Osteoblast (primary cell): Measurements from ENCODE around the gene PACS1. TPM values are rescaled to one million over a fixed set of nuclear protein-coding genes. Genes with fewer than 3 reads are reported as not detected.
A peak's percentile ranks its signal among the peaks of the same experiment; 100 is the strongest.

Source experiments
- DNase-seq: peaks from one replicate; pipeline ENCODE4 v3.0.0; 2011; ENCODE audit warnings: low spot score, mixed read lengths; ENCODE audit not compliant: insufficient read length; ENCODE audit errors: missing footprints
- H2AFZ ChIP-seq: 2 replicates; pipeline ENCODE4 v1.6.0; 2011; ENCODE audit warnings: mild to moderate bottlenecking, low read length
- H3K27ac ChIP-seq: 2 replicates; pipeline ENCODE4 v1.5.1; 2011; ENCODE audit warnings: mild to moderate bottlenecking, low read depth, low read length, moderate library complexity
- H3K27me3 ChIP-seq: 2 replicates; pipeline ENCODE4 v1.6.0; 2012; ENCODE audit warnings: mild to moderate bottlenecking, control low read depth, inconsistent platforms, low read length, moderate library complexity; ENCODE audit not compliant: insufficient read depth
- H3K36me3 ChIP-seq: 2 replicates; pipeline ENCODE4 v1.5.1; 2011; ENCODE audit warnings: mild to moderate bottlenecking, low read length, control low read depth, moderate library complexity; ENCODE audit not compliant: insufficient read depth
- H3K4me1 ChIP-seq: 2 replicates; pipeline ENCODE4 v1.5.1; 2011; ENCODE audit warnings: mild to moderate bottlenecking, low read length, control low read depth, moderate library complexity; ENCODE audit not compliant: insufficient read depth
- H3K4me2 ChIP-seq: 2 replicates; pipeline ENCODE4 v1.6.0; 2011; ENCODE audit warnings: mild to moderate bottlenecking, low read length; ENCODE audit not compliant: insufficient read depth
- H3K4me3 ChIP-seq: fragments of 200-600 bp; sonication (generic); 3 replicates; pipeline ENCODE4 v1.5.1; 2012; ENCODE audit warnings: mild to moderate bottlenecking, low read length, inconsistent platforms; ENCODE audit not compliant: insufficient read depth
- H3K79me2 ChIP-seq: 2 replicates; pipeline ENCODE4 v1.6.0; 2012; ENCODE audit warnings: mild to moderate bottlenecking, low read length, control low read depth, inconsistent platforms; ENCODE audit not compliant: insufficient read depth
- H3K9me3 ChIP-seq: 2 replicates; pipeline ENCODE4 v1.5.1; 2011; ENCODE audit warnings: low read depth, low read length, control low read depth
- H4K20me1 ChIP-seq: 2 replicates; pipeline ENCODE4 v1.6.0; 2012; ENCODE audit warnings: mild to moderate bottlenecking, low read length, control low read depth; ENCODE audit not compliant: insufficient read depth
- CTCF ChIP-seq: IDR thresholded peaks from 2 replicates; pipeline ENCODE4 v1.5.1; 2011; ENCODE audit warnings: mild to moderate bottlenecking, low read depth, low read length, moderate library complexity; ENCODE audit errors: extremely low read depth
- total RNA-seq: library from RNA; depleted of rRNA; stranded (reverse); fragments of >200 nt; gene quantifications from 2 replicates; pipeline ENCODE4 v1.2.3, GENCODE V29; 2012

The PACS1 gene
- total RNA-seq, 1 donor, result 38.0 TPM

GRCh38 chr11:66072081-66072480, 2.0 kb downstream of the PACS1 start:
- peak overlapping the region; percentile 24 for H3K27ac ChIP-seq
- peaks cover 41% of the 10 kb centered on the region for H3K36me3 ChIP-seq
- peaks cover 14% of the 10 kb centered on the region for H4K20me1 ChIP-seq
- H3K9me3 ChIP-seq, result no peaks in the 10 kb centered on the region
- H3K27me3 ChIP-seq, result no peaks in the 10 kb centered on the region
- peak overlapping the region; percentile 96 for H3K4me2 ChIP-seq
- no peak for TF ChIP-seq CTCF
- peaks cover 25% of the 10 kb centered on the region for H3K4me1 ChIP-seq
- H3K79me2 ChIP-seq, result peaks cover 63% of the 10 kb centered on the region
- DNase-seq, result peak; percentile 52
- H2AFZ ChIP-seq, result no peak overlapping the region
- H3K4me3 ChIP-seq, result peak overlapping the region; percentile 83

- H3K4me3 ChIP-seq, result peak overlapping the region; percentile 12
- H3K79me2 ChIP-seq, result peaks cover 66% of the 10 kb centered on the region
- no peak for TF ChIP-seq CTCF
- peaks cover 25% of the 10 kb centered on the region for H3K4me1 ChIP-seq
- H2AFZ ChIP-seq, result no peak overlapping the region
- no peak for DNase-seq
- peak overlapping the region; percentile 96 for H3K4me2 ChIP-seq
- peaks cover 11% of the 10 kb centered on the region for H4K20me1 ChIP-seq
- H3K36me3 ChIP-seq, result peaks cover 40% of the 10 kb centered on the region
- H3K9me3 ChIP-seq, result no peaks in the 10 kb centered on the region
- H3K27me3 ChIP-seq, result no peaks in the 10 kb centered on the region
- no peak overlapping the region for H3K27ac ChIP-seq
Measured at GRCh38 chr11:66072518-66072917, 2.4 kb downstream of the PACS1 start.

- Histone ChIP-seq H2AFZ (no peak overlapping the region), H3K4me2 (no peak overlapping the region), H3K36me3 (peaks cover 29% of the 10 kb centered on the region), H3K4me1 (peaks cover 19% of the 10 kb centered on the region), H3K27ac (no peak overlapping the region), H3K79me2 (peaks cover 77% of the 10 kb centered on the region), H4K20me1 (peaks cover 11% of the 10 kb centered on the region), H3K27me3 (no peaks in the 10 kb centered on the region), H3K9me3 (no peaks in the 10 kb centered on the region), H3K4me3 (no peak overlapping the region)
- no peak for TF ChIP-seq CTCF
- no peak for DNase-seq
Measured at GRCh38 chr11:66073669-66074068, 3.6 kb downstream of the PACS1 start.

GRCh38 chr11:66075273-66075672, 5.2 kb downstream of the PACS1 start:
- Histone ChIP-seq H3K9me3 (no peaks in the 10 kb centered on the region), H4K20me1 (peaks cover 14% of the 10 kb centered on the region), H3K36me3 (peaks cover 22% of the 10 kb centered on the region), H3K4me1 (peaks cover 12% of the 10 kb centered on the region), H2AFZ (no peak overlapping the region), H3K4me2 (no peak overlapping the region), H3K27me3 (no peaks in the 10 kb centered on the region), H3K79me2 (peaks cover 89% of the 10 kb centered on the region), H3K4me3 (no peak overlapping the region), H3K27ac (no peak overlapping the region)
- no peak for TF ChIP-seq CTCF
- DNase-seq, result no peak
